Ecto neural progenitor cell (in vitro differentiated cells): ENCODE results near the gene TANK.

Experiments
- DNase-seq: peaks from one replicate; pipeline ENCODE4 v3.0.0-alpha.2; 2018; ENCODE audit warnings: low spot score

TANK gene

DNA sequence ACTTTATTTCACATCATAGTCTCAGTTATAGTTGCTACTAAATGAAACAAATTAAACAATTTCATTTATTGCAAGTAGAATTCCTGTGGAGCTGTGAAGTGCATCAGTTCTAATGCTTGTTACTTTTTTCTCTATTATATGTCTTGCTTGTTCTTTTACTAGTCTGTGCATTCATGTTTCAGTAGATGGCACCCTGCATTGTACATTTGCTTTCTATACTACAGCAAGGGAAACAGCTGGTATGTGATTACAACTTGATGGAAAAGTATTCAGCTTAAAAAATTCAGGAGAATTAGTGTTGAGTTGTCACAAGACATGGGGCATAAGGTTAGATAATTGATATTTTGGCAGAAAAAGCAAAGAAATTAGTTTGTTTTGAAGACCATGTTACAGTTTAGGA, 72.3 kb downstream of the TANK start:
- DNase-seq: no peak

DNA sequence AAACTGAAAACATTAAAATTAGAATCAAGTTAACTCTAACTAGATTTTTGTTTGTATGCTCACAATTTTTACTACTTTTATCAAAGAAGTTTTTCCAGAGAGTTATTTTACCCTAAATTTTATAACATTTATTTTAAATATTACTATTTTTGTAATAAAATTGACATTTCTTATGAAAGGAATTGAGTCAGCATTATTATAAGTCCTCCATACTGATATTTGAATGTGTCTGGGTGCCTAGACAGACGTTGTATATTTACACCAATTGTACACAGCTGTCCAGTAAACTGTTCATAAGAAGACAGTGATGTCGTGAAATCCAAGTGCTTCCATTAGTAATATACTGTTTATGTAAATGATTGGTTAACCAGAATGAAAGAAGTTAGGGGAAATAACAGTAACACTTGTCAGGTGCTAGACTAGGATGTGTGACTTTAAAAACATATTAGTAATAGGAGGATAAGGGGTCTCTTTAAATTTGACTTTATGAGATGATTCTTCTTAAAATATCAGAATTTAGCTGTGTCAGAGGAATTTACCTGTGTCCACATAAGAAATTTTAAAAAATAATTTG, 73.7 kb downstream of the TANK start:
- no peak for DNase-seq

DNA sequence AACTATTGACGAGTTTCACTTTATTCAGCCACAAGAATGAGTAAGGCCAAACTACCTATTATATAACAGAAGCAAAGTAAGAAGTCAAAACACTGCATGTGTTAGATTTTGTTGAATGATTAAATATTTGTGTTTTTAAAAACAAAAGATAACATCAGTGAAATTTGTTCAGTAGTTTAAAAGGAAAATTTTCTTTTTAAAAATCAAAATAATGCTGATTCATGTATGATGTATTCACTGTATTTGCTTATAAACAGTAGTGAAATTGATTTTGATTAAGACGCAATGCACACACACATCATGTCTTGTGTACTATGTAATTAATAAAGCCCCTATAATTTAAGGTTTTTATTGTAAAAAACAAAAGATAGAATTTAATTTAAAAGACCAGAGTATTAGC, 74.4 kb downstream of the TANK start:
- DNase-seq: no peak

DNA sequence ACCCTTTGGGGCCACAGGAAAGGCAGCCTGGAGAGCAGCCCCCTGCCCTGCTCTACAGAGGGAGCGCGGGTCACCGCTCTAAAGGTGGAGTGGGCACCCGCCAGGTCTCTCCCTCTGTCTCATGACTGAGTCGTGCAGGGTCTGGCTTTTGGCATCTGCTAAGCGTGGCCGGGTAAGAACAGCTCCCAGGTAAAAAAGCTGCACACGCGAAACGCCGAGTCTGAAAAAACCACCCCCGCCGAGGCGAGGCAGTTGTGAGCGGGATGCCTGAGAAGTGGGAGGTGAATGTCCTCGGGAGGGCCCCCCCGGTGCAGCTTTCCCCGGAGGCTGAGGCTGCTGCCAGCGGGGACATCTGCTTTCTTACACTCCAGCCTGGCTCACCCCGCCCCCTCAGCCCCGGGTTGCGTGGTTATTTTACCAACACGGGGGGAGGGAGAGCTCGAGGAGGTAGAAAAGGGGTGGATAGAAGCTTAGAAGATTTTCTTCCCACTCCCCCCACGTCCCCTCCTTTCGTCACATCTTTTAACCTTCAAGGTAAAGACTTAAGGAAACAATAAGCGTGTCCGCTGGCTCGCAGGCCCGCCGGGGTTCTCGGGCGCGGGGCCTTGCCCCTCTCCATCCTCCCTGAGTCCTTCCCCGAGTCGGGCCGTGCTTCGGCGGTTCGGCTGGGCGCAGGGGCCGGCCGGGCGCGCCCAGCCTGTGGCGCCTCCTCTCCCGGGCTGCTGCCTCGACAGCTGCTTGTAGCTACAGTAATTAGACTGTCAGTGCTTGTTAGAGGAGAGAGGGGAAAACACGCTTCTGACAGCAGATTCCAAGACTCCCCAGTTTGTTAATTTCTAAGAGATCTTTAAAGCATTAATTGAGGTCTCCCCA, 77.4 kb downstream of the TANK start:
- peak; percentile 74 for DNase-seq

DNA sequence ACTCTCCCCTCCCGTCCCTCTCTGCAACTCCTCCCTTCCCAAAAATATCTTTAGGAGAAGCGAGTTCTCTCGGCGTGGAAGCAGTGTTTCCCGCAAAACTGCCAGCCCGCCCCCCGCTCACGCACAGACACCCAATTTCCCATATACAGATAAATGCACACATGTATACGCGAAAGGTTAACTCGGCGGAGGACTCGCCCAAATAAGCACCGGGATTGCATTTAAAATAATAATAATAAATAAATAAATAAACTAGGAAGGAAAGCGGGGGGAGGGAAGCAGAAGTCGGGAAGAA, 78.0 kb downstream of the TANK start:
- peak; percentile 50 for DNase-seq

DNA sequence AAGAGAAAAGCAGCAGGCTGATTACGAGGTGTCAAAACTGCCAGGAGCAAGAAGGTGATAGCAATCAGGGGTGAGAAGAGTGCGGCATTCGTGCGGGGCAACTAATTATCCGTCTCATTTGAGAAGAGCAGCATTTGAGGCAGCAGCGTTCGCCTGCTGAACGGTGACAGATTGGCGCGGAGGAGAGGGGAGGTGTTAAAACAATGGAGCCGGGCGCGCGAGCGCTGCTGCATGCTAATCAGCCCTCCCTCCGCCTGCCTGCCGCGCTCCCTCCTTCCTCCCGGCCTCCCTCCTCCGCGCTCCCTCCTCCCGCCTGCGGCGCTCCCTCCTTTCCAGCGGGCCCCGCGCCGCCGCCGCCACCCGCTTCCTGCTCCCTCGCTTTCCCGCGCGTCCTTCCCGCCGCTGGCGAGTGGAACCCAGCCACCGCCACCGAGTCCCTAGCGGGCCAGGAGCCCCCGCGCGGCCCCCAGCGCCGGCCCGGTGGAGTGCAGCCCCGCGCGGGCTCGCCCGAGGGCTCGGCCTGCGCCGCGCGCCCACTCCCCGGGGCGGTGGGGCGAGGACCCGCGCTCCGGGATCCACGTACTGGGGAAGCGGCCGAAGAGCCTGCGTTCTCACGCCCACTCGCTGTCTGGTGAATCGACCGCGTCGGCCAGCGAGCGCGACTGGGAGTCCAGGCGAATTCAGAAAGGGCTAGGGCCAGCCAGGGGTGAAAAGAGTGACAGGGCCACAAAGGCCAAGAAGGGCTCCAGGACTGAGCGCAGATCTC, 78.5 kb downstream of the TANK start:
- peak; percentile 85 for DNase-seq

DNA sequence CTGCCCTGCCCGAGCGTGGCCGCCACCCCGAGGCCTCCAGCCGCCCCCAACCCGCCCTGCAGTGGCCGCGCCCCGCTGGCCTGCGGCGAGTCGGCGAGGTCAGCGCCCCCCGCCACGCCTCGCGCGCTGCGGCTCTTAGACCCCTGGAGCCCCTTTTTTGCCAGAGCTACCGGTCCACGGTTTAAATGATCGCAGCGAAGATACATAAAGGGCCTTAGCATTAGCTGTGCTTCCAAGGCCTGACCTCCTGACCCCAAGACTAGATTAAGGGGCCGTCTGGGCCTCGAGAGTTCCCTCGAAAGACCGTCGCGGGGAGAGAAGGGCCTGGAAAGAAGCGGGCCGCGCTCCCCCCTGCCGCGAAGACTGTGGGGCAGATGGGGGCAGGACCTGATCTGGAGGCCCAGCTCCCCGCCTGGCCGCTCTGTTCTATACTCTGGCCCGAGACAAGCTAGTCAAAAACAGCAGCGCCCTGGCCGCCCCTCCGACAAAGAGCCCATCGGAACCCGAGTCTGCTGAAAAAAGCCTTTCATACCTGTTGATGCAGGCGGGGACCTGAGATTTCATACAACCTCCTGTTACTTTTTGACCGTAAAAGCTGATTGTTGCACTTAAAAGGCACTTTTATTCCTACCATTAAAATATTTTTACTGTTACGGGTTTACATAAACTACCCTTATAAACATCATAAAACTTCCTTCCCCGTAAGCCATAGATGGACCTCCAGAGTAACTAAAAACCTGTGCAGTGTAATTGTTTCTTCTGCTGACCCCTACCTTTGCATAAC, 79.3 kb downstream of the TANK start:
- peak; percentile 88 for DNase-seq

DNA sequence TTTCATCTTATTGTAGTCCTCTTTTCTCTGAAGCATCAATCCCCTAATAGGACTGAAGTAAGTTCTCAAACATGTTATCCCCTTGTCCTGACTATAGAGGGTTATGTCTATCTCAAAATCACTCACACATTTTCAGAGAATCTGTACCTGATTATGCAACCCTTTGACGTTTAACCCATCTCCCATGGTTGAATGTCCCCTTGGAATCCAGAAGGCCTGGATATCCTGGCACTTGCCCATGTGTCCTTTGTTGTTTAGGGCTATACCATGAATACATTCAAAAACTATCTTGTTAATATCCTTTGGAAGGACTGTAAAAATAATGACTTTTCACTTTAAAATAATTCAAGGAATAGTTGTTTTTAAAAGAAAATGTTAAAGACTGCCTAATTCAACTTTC, 81.7 kb downstream of the TANK start:
- no peak for DNase-seq

DNA sequence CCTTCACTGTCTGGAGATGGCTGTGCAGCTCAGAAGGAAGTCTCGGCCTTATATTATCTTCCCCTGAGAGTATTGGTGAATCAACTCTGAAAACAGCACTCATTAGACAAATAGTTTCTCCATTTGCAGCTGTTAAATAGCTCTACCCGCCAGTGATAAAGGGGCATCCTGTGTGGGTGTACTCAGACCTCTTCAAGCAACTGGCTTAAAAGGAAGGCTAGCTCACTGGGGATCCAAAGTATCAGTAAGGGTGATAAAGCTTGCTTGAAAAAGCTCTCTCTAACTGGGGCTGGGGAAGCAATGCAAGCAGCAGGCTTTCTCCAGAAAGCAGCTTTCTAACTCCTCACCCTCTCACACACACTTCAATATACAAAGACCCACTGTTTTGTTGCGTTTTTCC, 83.1 kb downstream of the TANK start:
- no peak for DNase-seq

DNA sequence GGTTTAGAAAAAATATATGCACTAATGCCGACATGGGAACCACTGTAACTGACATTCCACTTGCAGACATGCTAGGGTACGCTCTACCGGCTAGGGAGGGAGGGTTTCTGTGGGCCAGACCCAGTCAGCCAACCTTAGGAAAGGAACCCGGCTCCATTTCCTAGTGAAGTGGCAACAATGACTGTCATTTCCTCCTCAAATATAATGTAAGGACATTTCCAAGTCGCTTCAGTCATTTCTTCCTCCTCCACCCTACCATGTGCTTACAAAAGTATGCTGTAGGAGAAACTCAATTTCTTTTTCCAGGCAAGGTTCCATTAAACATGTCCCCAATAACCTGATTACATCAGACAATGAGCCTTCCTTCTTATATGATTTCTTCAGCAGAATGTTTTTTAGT, 83.7 kb downstream of the TANK start:
- no peak for DNase-seq

DNA sequence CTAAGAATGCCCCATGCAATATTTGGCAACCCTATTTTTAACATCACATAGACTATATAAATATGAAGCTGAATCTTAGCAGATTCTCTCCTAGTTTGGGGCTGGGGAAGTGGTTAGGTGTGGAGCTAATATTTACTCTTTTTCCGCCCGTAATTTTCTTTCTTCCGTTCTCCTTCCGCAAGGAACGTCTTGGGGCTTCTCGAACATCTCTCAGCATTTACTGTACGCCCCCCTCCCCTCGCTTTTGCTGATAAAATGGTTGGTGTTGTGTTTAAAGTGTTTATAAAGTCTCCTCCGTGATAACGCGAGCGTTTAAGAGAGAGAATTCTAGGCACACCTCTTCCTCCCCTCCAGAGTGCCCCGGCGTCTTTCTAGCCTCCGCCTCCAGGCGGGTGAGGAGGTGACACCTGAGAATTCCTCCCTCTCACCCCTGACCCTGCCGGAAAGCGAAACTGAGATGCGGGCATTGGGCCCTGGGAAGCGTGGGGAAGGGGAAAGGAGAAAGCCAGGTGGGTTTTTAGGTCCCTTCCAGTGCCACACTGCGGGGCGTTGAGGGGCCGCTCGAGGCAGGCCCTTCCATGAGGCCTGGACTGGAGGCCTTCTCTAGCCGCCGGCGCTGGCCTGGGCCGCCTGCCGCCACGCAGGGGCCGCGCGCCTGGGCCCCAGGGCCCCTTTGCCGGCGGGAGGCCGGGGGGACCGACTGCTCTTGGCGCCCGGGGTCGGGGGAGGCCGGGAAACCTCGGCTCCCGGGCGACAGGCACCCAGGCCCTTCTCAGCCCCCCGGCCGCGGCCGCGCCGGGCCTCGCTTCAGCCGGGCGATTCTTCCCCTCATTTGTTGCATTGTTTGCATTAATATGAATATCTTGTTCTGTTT, 84.4 kb downstream of the TANK start:
- DNase-seq: peak; percentile 60

DNA sequence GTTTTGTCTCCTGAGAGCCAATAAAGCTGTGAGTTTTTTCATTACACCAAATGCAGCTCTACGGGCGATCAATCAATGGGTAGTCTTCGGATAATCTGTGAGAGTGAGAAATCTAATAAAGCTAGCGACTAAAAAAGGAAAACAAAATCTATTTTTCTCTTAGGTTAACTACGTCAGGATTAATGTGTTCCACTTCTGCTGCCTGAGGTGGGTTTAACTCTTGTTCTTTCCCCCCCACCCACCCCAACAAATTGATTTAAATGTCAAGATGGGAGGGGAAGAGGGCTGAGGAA, 85.0 kb downstream of the TANK start:
- DNase-seq: no peak

DNA sequence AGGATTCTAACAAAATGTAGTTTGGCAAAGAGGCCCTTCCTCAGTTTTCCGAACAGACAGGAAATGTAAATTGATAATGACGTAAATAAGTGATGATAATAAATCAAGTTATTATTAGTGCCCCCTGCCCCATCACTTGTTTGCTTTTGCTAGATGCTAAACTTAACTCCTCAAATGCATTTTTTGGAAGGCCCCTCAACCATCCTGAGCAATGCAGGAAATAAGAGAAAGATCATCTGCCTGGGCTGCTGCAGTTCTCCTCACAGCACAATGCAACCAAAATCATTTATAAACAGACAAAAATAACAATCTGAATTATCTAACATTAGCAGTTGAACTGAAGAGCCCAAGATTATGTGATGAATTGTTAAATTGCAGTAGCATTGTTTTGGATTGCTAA, 85.4 kb downstream of the TANK start:
- no peak for DNase-seq

DNA sequence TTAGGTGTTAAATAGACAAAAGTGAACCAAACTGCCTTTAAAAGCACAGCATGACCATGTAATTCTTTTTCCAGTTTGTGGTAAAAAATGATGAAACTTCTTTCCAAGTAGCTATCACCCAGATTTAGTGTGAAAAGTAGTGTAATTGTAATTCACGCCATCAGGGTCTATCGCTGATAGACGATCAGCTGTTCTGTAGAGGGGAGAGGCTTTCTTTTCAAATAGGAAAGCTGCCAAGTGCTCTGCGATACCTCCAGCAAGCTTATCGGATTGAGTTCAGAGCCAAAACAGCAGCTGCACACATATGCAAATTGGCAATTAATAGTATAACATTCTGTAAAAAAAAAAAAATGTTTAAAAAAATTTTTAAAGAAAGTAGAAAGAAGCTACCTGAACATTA, 86.1 kb downstream of the TANK start:
- no peak for DNase-seq

DNA sequence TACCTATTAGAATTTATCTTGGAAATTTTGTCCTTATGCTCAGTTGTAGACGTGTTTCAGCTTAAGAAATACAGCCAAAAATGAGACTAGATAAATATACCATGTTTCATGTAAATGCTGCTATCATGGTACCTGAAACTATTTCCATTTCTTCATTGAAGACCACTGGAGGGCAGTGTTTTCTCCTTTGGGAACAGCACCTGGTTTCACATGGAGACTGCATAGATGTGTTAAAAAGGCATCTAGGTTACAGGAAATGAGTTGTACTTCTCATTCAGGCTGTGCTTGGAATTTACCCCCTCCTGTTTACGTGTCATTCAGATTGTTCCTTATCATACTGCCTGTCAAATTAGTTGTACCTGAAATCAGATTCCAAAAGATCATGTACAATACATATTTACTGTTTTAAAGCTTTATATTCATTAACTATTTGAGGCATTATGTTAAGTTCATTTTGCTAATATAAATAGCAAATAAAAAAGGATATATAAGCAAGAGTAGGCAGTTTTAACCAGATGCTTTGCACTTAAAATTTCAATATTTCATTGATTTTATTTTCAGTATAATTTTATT, 90.7 kb downstream of the TANK start:
- DNase-seq: no peak

DNA sequence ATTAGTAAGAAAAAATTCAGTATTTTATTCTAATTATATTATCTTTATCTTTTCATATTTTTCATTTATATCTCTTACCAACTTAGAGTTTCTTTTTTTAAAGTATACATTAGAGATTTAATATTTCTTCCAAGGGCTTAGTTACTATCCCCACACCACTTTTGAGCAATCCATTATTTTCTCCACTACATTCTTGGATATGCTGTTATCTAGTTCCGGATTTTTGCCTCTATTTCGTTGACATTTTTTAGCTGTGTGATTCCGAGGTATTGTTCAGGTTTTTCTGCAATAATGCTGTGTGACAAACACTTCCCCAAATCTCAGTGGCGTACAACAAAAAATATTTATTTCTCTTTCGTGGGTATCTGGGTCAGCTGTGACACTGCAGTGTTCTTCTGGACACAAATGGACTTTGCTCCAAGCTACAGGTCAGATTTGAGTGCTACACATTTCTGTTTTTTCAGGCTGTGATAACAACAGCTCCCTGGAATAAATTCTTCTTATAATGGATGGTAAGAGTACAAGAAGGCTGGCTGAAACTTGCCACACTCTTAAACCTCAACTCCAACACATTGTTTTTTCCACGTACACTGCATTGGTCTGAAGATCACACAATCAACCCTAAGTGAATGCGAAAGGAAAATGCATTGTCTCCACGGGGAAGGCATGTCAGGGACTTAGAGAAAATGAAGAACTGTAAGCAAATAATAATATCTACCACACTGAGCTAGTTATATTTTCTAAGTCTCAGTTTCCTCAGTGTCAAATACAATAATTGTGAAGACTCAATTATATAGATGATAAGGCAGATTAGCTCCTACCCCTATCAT, 97.1 kb downstream of the TANK start:
- no peak for DNase-seq

DNA sequence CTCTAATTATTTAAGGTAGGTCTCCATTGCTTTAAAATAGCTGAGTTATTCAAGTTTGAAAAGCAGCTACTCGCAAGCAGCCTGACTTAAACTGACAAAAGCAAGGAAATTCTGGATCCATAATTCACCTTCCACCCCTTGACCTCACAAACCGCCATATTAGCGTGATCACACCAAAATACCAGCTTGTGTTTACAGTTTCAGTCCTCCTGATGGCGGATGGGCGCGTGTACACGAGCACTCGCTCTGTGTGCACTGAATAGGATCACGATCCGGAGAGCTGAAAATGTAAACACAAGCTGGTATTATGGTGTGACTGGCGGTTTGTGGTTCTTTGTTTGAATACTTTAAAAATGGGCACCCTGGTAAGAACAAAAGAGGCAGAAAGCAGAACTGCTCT, 105.6 kb downstream of the TANK start:
- no peak for DNase-seq

DNA sequence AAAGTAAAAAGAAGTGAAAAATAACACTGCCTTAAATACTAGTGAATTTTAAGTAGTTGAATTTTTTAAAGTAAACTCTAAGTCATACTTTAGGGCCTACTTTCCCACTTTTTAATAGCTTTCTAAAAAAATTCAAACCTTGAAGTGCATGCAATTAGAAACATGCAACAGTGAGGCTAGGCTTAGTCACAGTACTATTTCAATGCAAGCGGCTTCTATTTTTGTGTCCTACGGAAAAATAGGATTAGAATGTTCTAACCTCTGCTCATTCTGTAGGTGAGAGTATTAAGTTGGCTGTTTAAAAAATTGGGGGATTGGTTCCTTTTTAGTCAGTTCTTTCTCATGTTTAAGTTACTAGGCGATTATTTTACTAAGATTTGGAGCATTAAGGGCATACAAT, 108.9 kb downstream of the TANK start:
- DNase-seq: no peak

DNA sequence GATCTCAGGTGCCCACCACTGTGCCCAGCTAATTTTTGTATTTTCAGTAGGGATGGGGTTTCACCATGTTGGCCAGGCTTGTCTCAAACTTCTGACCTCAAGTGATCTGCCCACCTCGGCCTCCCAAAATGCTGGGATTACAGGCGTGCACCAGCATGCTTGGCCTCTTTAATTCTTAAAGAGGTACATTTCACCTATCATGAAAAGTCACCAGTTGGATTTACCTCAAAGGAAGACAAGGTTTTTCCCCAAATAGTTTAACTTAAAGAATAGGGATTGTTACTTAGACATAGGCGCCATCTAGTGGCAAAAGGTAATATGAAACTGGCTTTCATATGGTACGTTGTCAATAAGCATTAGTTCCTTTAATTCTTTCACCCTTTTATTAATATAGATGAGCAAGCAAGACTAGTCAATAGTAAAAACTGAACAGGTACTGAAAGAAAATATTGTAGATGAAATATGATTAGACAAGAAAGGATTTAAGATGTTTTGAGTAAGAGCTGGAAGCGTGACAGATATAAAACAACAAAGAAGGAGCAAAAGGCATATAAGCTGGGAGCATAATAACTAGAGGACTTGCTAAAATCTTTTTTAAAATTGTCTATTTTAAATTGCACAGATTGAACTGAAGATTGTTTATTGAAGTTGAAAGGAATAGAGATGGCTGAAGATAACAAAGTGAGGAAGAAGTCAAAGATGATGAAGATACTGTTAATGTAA, 113.0 kb downstream of the TANK start:
- no peak for DNase-seq
